HG03159 (cell line): ENCODE data around the gene CISD3.

Source experiments
- ATAC-seq: cut with Tn5 transposase; IDR thresholded peaks from one replicate; pipeline ENCODE4 v1.9.1; 2021; ENCODE audit warnings: mild to moderate bottlenecking, moderate library complexity; ENCODE audit not compliant: unreplicated experiment

Gene CISD3

GRCh38 chr17:38766341-38766740 lies 36.2 kb downstream of the CISD3 start:
- no peak for ATAC-seq

- no peak for ATAC-seq
Observed at GRCh38 chr17:38768417-38768816, 38.3 kb downstream of the CISD3 start.

DNA sequence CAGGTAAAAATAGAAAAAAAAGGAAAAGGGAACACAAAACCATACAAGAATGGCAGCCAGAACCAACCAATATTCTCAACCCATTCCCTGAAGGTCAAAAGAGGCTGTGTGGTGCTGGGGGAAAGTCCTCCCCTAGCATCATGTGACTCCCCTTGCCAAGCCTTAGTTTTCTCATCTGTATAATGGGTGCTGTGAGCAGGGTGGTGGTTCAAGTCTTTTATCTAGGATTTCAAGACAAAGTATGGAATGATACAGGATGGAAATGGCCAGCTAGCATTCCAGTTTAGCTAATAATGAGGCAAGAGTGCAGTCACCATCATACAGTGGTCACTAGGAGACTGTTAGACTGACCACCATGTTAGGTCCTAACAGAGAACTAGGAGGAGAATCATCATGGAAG lies 43.1 kb downstream of the CISD3 start:
- ATAC-seq, result no peak

GRCh38 chr17:38777641-38778250 lies 47.6 kb downstream of the CISD3 start:
- ATAC-seq, result no peak

- no peak for ATAC-seq
Observed at GRCh38 chr17:38779965-38780752, 50.0 kb downstream of the CISD3 start.

DNA sequence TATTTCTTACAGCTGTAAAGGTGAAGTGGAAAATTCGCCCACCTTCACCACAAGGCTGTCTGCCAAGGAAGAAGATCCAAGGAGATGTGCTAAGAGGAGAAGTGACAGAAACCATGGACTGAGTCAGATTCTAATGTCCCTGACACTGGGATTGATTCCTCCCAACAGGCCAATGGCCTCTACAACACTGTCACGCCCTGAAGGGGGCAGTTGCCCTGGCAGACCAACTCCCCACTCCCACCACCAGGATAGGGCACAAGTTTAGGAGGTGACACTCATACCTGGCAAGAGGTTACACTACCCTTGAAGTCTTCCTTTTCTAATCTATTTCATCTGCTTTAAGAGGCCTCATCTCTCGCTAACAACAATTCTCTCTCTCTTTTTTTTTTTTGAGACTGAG lies 53.1 kb downstream of the CISD3 start:
- ATAC-seq, result no peak
